Liver (tissue), 9 donors: ENCODE results near the gene CBR4. TPM values are rescaled to one million over a fixed set of nuclear protein-coding genes. Genes with fewer than 3 reads are reported as not detected.

Experiments used
- DNase-seq: peaks from one replicate; pipeline ENCODE4 v3.0.0-alpha.2; 2017; ENCODE audit warnings: low spot score
- H3K27ac ChIP-seq, 2 donors: one replicate each; pipeline ENCODE4 v1.7.0; 2013; ENCODE audit warnings: inconsistent platforms in 2 of 2, low read length in 2 of 2, control low read depth in 1 of 2, low read depth in 1 of 2, mild to moderate bottlenecking in 1 of 2
- H3K27me3 ChIP-seq, 4 donors: one replicate each; pipeline versions ENCODE4 v1.6.1 to v1.7.0; 2013; ENCODE audit warnings: low read length in 3 of 4, inconsistent platforms in 1 of 4, mild to moderate bottlenecking in 1 of 4, moderate library complexity in 1 of 4; ENCODE audit not compliant: control insufficient read depth in 4 of 4, insufficient read depth in 4 of 4
- H3K36me3 ChIP-seq, 4 donors: one replicate each; pipeline versions ENCODE4 v1.6.1 to v1.7.0; 2013; ENCODE audit warnings: low read length in 3 of 4, mild to moderate bottlenecking in 3 of 4, low read depth in 1 of 4, moderate library complexity in 1 of 4; ENCODE audit not compliant: control insufficient read depth in 4 of 4, insufficient read depth in 3 of 4
- H3K4me1 ChIP-seq, 4 donors: one replicate each; pipeline versions ENCODE4 v1.6.1 to v1.7.0; 2013; ENCODE audit warnings: low read length in 3 of 4, mild to moderate bottlenecking in 3 of 4, moderate library complexity in 1 of 4; ENCODE audit not compliant: control insufficient read depth in 4 of 4, insufficient read depth in 4 of 4
- H3K4me3 ChIP-seq, 3 donors: one replicate each; pipeline versions ENCODE4 v1.6.1 to v1.7.0; 2013; ENCODE audit warnings: low read length in 3 of 3, control low read depth in 1 of 3, low read depth in 1 of 3, mild to moderate bottlenecking in 1 of 3
- H3K9ac ChIP-seq, 2 donors: one replicate each; pipeline ENCODE4 v1.7.0; 2013; ENCODE audit warnings: low read length in 2 of 2, mild to moderate bottlenecking in 2 of 2, moderate library complexity in 2 of 2, control low read depth in 1 of 2, low read depth in 1 of 2
- H3K9me3 ChIP-seq, 4 donors: one replicate each; pipeline versions ENCODE4 v1.6.1 to v1.7.0; 2013; ENCODE audit warnings: low read length in 3 of 4; ENCODE audit not compliant: control insufficient read depth in 4 of 4
- EGR1 ChIP-seq, 2 donors: IDR thresholded peaks; 2 replicates each; pipeline ENCODE4 v1.6.1; 2016 to 2018; ENCODE audit warnings: antibody characterized with exemption in 2 of 2, low read depth in 2 of 2
- FOXA1 ChIP-seq: IDR thresholded peaks from 2 replicates; pipeline ENCODE4 v1.6.1; 2016; ENCODE audit warnings: antibody characterized with exemption
- FOXA2 ChIP-seq: IDR thresholded peaks from 2 replicates; pipeline ENCODE4 v1.6.1; 2016; ENCODE audit warnings: antibody characterized with exemption
- GABPA ChIP-seq, 2 donors: IDR thresholded peaks in 1 of 2; conservative IDR thresholded peaks in 1 of 2; 2 replicates each; pipeline ENCODE4 v1.6.1; 2016; ENCODE audit warnings: antibody characterized with exemption in 2 of 2, mild to moderate bottlenecking in 1 of 2, moderate library complexity in 1 of 2
- HNF4A ChIP-seq, 2 donors: conservative IDR thresholded peaks; 2 replicates each; pipeline ENCODE4 v1.6.1; 2016; ENCODE audit warnings: antibody characterized with exemption in 2 of 2, mild to moderate bottlenecking in 2 of 2
- HNF4G ChIP-seq: IDR thresholded peaks from 2 replicates; pipeline ENCODE4 v1.6.1; 2016; ENCODE audit warnings: antibody characterized with exemption
- JUND ChIP-seq, 2 donors: IDR thresholded peaks; 2 replicates each; pipeline ENCODE4 v1.6.1; 2016; ENCODE audit warnings: antibody characterized with exemption in 2 of 2
- RAD21 ChIP-seq, 2 donors: IDR thresholded peaks; 2 replicates each; pipeline ENCODE4 v1.6.1; 2016; ENCODE audit warnings: antibody characterized with exemption in 2 of 2, mild to moderate bottlenecking in 2 of 2
- REST ChIP-seq: IDR thresholded peaks from 2 replicates; pipeline ENCODE4 v1.6.1; 2016; ENCODE audit warnings: antibody characterized with exemption, mild to moderate bottlenecking
- RXRA ChIP-seq, 2 donors: IDR thresholded peaks; 2 replicates each; pipeline ENCODE4 v1.6.1; 2017 to 2018; ENCODE audit warnings: antibody characterized with exemption in 2 of 2, mild to moderate bottlenecking in 1 of 2
- SP1 ChIP-seq: IDR thresholded peaks from 2 replicates; pipeline ENCODE4 v1.6.1; 2018; ENCODE audit warnings: antibody characterized with exemption, mild to moderate bottlenecking
- YY1 ChIP-seq: IDR thresholded peaks from 2 replicates; pipeline ENCODE4 v1.6.1; 2016; ENCODE audit warnings: antibody characterized with exemption, mild to moderate bottlenecking
- ZBTB33 ChIP-seq: IDR thresholded peaks from 2 replicates; pipeline ENCODE4 v1.6.1; 2016; ENCODE audit warnings: antibody characterized with exemption
- WGBS: extraction: QIAGEN DNeasy Blood & Tissue Kit; methylation state at CpG from one replicate; pipeline ENCODE4 v1.1.7; 2013; 5-methylcytosine and 5-hydroxymethylcytosine counted together
- polyA plus RNA-seq, 2 donors: library from polyadenylated mRNA; stranded (reverse) in 1 of 2; unstranded in 1 of 2; fragments of 200-250 nt in 1 of 2; fragments of >200 nt in 1 of 2; fragmentation: Nextera tagmentation in 1 of 2; extraction: Ambion mirVana in 1 of 2; gene quantifications; one replicate each; pipeline versions ENCODE4 v1.2.1 to v1.2.3, GENCODE V29; 2013 to 2015
- total RNA-seq, 2 donors: library from RNA; depleted of rRNA; stranded (reverse); fragments of >200 nt; gene quantifications; one replicate each; pipeline ENCODE4 v1.2.3, GENCODE V29; 2014
- donor health status: healthy.
- donor health status: healthy.
- donor health status: healthy.
- donor health status: healthy.
- donor health status: healthy.

The CBR4 gene
- total and polyA plus RNA-seq, 4 donors: 9.4 to 32.8 (median 22.6) TPM

- no peak for TF ChIP-seq REST
- TF ChIP-seq HNF4A (conservative IDR thresholded peaks at IDR 0.05): no peak
- TF ChIP-seq RXRA (IDR thresholded peaks at IDR 0.05): no peak
- no peak for TF ChIP-seq FOXA2
- TF ChIP-seq YY1: no peak
These were observed 19.9 kb upstream of the CBR4 start (continued) for GRCh38 chr4:169029947-169030346.

DNA sequence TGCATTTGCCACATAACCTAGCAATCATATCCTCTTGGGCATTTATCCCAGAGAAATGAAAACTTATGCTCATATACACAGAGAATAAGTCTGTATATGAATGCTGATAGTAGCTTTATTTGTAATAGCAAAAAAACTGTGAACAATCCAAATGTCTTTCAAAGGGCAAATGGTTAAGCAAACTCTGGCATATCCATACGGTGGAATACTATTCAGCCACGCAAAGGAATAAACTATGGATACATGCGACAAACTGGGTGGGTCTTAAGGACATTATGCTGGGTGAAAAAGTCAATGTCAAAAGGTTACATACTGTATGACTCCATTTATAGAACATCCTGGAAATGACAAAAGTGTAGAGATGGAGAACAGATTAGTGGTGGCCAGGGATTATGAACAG, 17.6 kb upstream of the CBR4 start:
- Histone ChIP-seq H3K4me3 (no peak overlapping the region), H3K27me3 (no peaks in the 10 kb centered on the region), H3K9me3 (no peaks in the 10 kb centered on the region), H3K36me3 (no peaks in the 10 kb centered on the region), H3K4me1 (peaks cover 0 to 2% (median 0%) of the 10 kb centered on the region in 4 donors), H3K9ac (no peak overlapping the region), H3K27ac (no peak overlapping the region)
- 98% methylated on average over 3 of the region's 3 CpGs for WGBS
- DNase-seq: no peak
- TF ChIP-seq RAD21 (IDR thresholded peaks at IDR 0.05) (no peak), JUND (IDR thresholded peaks at IDR 0.05) (no peak), ZBTB33 (no peak), SP1 (no peak), HNF4G (no peak)

DNA sequence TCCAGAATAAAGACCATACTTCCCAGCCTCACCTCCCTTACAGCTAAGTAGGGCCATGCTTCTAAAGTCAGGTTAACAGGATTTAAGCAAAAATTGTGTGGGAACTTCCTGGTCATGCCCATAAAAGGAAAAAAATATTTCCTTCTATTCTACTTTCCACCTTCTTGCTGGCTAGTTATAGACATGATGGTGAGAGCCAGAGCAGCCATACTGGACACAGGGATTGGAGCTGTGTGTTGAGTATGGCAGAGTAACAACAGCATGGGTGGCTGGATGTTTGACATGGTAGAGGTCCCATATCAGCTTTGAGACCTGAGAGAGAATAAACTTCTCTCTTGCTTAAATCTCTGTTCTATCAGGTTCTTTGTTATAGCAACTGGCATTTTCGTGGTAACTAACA, 15.1 kb upstream of the CBR4 start:
- no peak overlapping the region for H3K9ac ChIP-seq
- 89% methylated on average over 1 of the region's 1 CpG for WGBS
- no peak overlapping the region for H3K27ac ChIP-seq
- TF ChIP-seq EGR1 (IDR thresholded peaks at IDR 0.05; ENCODE audit: low read depth in 2 of 2) (no peak), GABPA (IDR thresholded peaks at IDR 0.05 in 1 of 2, conservative IDR thresholded peaks at IDR 0.05 in 1 of 2) (no peak), FOXA1 (no peak), HNF4A (conservative IDR thresholded peaks at IDR 0.05) (no peak)
- H3K4me1 ChIP-seq: peaks cover 0 to 2% (median 0%) of the 10 kb centered on the region in 4 donors
- no peaks in the 10 kb centered on the region for H3K27me3 ChIP-seq
- no peaks in the 10 kb centered on the region for H3K36me3 ChIP-seq
- H3K4me3 ChIP-seq: no peak overlapping the region
- H3K9me3 ChIP-seq: no peaks in the 10 kb centered on the region
- DNase-seq: no peak
